Immature natural killer cell (primary cell): ENCODE measurements around the gene ST7L. TPM values are rescaled to one million over a fixed set of nuclear protein-coding genes. Genes with fewer than 3 reads are reported as not detected.

ENCODE experiments used
- DNase-seq, 3 donors: peaks; one replicate each; pipeline ENCODE4 v3.0.0; 2022; ENCODE audit warnings: mixed read lengths in 1 of 3
- H3K27ac Mint-ChIP-seq, 6 donors: one replicate each; pipeline ENCODE4 v1.8.0; 2020; ENCODE audit warnings: mixed read lengths in 6 of 6, mild to moderate bottlenecking in 5 of 6, inconsistent platforms in 4 of 6, moderate library complexity in 3 of 6
- H3K27me3 Mint-ChIP-seq, 3 donors: one replicate each; pipeline ENCODE4 v1.8.0; 2020 to 2021; ENCODE audit warnings: low read depth in 3 of 3, mild to moderate bottlenecking in 3 of 3, mixed read lengths in 3 of 3, moderate library complexity in 3 of 3, inconsistent platforms in 1 of 3
- H3K36me3 Mint-ChIP-seq, 3 donors: one replicate each; pipeline ENCODE4 v1.8.0; 2020; ENCODE audit warnings: mixed read lengths in 3 of 3, inconsistent platforms in 2 of 3, mild to moderate bottlenecking in 2 of 3
- H3K4me1 Mint-ChIP-seq, 2 donors: one replicate each; pipeline ENCODE4 v1.8.0; 2020; ENCODE audit warnings: inconsistent platforms in 2 of 2, mild to moderate bottlenecking in 2 of 2, mixed read lengths in 2 of 2, moderate library complexity in 1 of 2
- H3K4me3 Mint-ChIP-seq, 5 donors: one replicate each; pipeline ENCODE4 v1.8.0; 2020; ENCODE audit warnings: mild to moderate bottlenecking in 5 of 5, mixed read lengths in 5 of 5, inconsistent platforms in 3 of 5, moderate library complexity in 3 of 5
- H3K9me3 Mint-ChIP-seq, 6 donors: one replicate each; pipeline ENCODE4 v1.8.0; 2020; ENCODE audit warnings: mild to moderate bottlenecking in 6 of 6, mixed read lengths in 6 of 6, inconsistent platforms in 4 of 6, moderate library complexity in 3 of 6
- polyA plus RNA-seq, 3 donors: library from polyadenylated mRNA; unstranded; fragments of 300-500 nt; fragmentation: Illumina TruSeq; gene quantifications; one replicate each; pipeline ENCODE4 v1.2.3, GENCODE V29; 2021

The ST7L gene
- polyA plus RNA-seq, 3 donors from 2014 or later = 8.4 to 15.2 (median 11.4) TPM

GRCh38 chr1:112549590-112549989 lies 69.4 kb downstream of the ST7L start:
- peaks cover 4 to 18% (median 17%) of the 10 kb centered on the region in 3 donors for H3K36me3 Mint-ChIP-seq
- no peak overlapping the region for H3K4me3 Mint-ChIP-seq
- H3K9me3 Mint-ChIP-seq = no peaks in the 10 kb centered on the region
- no peak for DNase-seq
- no peak overlapping the region for H3K27ac Mint-ChIP-seq
- H3K27me3 Mint-ChIP-seq = no peaks in the 10 kb centered on the region
- H3K4me1 Mint-ChIP-seq = no peaks in the 10 kb centered on the region

- peaks cover 4 to 18% (median 17%) of the 10 kb centered on the region in 3 donors for H3K36me3 Mint-ChIP-seq
- H3K27me3 Mint-ChIP-seq = no peaks in the 10 kb centered on the region
- no peaks in the 10 kb centered on the region for H3K9me3 Mint-ChIP-seq
- H3K4me1 Mint-ChIP-seq = no peaks in the 10 kb centered on the region
- H3K27ac Mint-ChIP-seq = no peak overlapping the region
- no peak overlapping the region for H3K4me3 Mint-ChIP-seq
- no peak for DNase-seq
Observed at GRCh38 chr1:112548547-112548946, 70.4 kb downstream of the ST7L start.

DNA sequence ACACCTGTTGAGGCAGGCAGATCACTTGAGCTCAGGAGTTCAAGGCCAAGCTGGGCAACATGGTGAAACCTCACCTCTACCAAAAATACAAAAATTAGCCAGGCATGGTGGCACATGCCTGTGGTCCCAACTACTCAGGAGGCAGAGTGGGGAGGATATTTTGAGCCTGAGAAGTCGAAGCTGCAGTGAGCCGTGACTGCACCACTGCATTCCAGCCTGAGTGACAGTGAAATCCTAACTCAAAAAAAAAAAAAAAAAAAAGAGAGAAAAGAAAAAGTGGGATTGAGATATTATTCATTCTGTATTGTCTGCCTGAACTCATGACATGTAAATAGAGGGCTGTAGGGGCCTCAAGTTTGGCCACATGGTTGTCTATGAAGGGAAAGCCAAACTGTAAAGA lies 72.9 kb downstream of the ST7L start:
- no peak overlapping the region for H3K4me3 Mint-ChIP-seq
- H3K4me1 Mint-ChIP-seq = no peaks in the 10 kb centered on the region
- peak overlapping the region in 1 of 6 donors; percentile 42 for H3K27ac Mint-ChIP-seq
- no peaks in the 10 kb centered on the region for H3K27me3 Mint-ChIP-seq
- H3K36me3 Mint-ChIP-seq = peaks cover 4 to 26% (median 18%) of the 10 kb centered on the region in 3 donors
- DNase-seq = no peak
- H3K9me3 Mint-ChIP-seq = no peaks in the 10 kb centered on the region

DNA sequence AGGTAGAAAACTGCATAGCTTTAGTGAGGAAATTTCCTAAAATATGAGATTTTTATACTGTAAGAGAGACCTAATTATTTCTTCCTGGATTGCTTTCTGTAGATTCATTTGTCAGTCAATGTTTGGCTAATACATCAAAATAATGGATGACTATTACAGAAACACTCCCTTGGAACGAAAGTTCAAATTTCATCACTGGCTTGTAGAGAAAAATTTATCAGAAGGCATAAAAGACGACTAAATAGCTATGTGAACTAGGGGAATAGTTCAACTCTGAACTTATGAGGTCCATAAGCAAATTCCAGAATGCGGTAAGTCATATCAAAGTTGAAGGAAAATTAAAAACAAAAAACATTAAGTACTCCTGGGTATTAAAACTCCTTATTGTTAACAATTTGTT lies 74.2 kb downstream of the ST7L start:
- no peak overlapping the region for H3K27ac Mint-ChIP-seq
- no peaks in the 10 kb centered on the region for H3K4me1 Mint-ChIP-seq
- no peaks in the 10 kb centered on the region for H3K27me3 Mint-ChIP-seq
- DNase-seq = no peak
- H3K4me3 Mint-ChIP-seq = no peak overlapping the region
- peaks cover 7 to 32% (median 18%) of the 10 kb centered on the region in 3 donors for H3K36me3 Mint-ChIP-seq
- H3K9me3 Mint-ChIP-seq = no peaks in the 10 kb centered on the region

- H3K27ac Mint-ChIP-seq = no peak overlapping the region
- H3K36me3 Mint-ChIP-seq = peaks cover 5 to 27% (median 18%) of the 10 kb centered on the region in 3 donors
- H3K9me3 Mint-ChIP-seq = no peaks in the 10 kb centered on the region
- no peaks in the 10 kb centered on the region for H3K4me1 Mint-ChIP-seq
- no peaks in the 10 kb centered on the region for H3K27me3 Mint-ChIP-seq
- H3K4me3 Mint-ChIP-seq = no peak overlapping the region
- DNase-seq = no peak
Observed at GRCh38 chr1:112544011-112544688, 74.8 kb downstream of the ST7L start.

- no peak for DNase-seq
- H3K9me3 Mint-ChIP-seq = no peaks in the 10 kb centered on the region
- no peak overlapping the region for H3K27ac Mint-ChIP-seq
Observed at GRCh38 chr1:112542206-112542973, 76.6 kb downstream of the ST7L start.

GRCh38 chr1:112541299-112541698 lies 77.6 kb downstream of the ST7L start:
- Mint-ChIP-seq H3K27me3 (no peaks in the 10 kb centered on the region), H3K36me3 (peaks cover 5 to 26% (median 7%) of the 10 kb centered on the region in 3 donors), H3K4me1 (no peaks in the 10 kb centered on the region), H3K4me3 (no peak overlapping the region), H3K9me3 (no peaks in the 10 kb centered on the region), H3K27ac (no peak overlapping the region)
- no peak for DNase-seq

More at GRCh38 chr1:112542206-112542973, 76.6 kb downstream of the ST7L start:
- no peak overlapping the region for H3K4me3 Mint-ChIP-seq
- H3K4me1 Mint-ChIP-seq = no peaks in the 10 kb centered on the region
- peaks cover 5 to 26% (median 9%) of the 10 kb centered on the region in 3 donors for H3K36me3 Mint-ChIP-seq
- H3K27me3 Mint-ChIP-seq = no peaks in the 10 kb centered on the region

DNA sequence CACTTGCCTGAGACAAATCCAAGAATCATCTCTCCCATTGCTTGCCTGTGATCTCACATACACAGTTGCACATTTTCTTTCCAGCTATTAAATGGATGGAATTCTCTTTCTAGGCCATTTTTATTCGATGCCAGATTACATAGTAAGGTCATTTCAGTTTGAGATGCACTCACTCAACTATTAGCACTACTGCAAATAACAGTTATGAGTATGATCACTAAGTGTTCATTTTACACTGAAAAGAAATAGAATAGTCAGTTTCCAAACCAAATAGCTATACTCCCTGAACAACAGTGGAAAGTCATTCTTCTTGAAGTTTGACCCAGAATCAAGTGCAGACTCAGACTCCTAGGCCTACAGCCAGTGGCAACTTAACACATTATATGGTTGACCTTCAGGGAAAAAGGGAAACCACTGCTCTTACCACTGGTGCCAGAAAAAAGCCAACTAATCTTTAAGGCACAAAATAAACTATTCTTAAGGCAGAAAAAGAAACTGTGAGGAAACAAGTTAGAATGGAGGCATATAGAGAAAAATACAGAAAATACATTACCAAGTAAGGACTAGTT lies 78.6 kb downstream of the ST7L start:
- Mint-ChIP-seq H3K4me3 (no peak overlapping the region), H3K27ac (no peak overlapping the region), H3K36me3 (peaks cover 5 to 22% (median 5%) of the 10 kb centered on the region in 3 donors), H3K27me3 (no peaks in the 10 kb centered on the region), H3K4me1 (no peaks in the 10 kb centered on the region), H3K9me3 (no peaks in the 10 kb centered on the region)
- DNase-seq = no peak

DNA sequence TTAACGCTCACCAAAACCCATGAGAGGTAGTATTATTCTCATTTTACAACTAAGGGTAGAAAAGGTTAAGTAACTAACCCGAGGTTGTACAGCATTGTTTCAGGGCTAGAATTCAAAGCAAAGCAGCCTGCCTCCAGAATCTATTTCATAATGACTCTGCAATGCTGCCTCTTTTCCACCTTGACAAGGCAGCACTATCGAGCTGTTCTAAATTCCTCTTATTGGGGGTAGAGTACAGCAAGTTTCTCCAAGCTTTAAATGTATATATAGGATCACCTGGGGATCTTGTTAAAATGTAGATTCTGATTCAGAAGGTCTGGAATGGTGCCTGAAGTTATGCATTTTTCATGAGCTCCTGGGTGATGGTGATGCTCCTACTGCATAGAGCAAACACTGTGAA lies 80.1 kb downstream of the ST7L start:
- Mint-ChIP-seq H3K27me3 (no peaks in the 10 kb centered on the region), H3K9me3 (no peaks in the 10 kb centered on the region), H3K4me1 (no peaks in the 10 kb centered on the region), H3K36me3 (peaks cover 5 to 24% (median 5%) of the 10 kb centered on the region in 3 donors), H3K27ac (no peak overlapping the region), H3K4me3 (no peak overlapping the region)
- no peak for DNase-seq

DNA sequence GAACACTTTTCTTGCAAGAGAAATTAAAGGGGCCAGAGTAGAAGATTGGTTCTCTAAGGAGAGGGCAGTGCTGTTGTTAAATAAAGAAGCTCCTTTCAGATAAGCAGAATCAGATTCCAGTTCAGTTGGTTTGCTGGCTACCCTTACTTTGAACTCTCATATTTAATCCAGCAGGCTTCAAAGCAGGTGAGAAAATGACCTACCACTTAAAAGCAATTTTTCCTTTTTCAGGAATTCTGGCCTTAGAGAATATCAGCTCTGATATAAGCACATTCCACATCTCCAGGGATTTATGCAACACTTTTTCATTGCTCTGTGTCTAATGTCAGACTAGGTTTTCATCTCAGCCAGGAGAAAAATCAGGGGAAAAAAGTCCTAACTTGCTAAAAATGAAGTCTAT lies 81.5 kb downstream of the ST7L start:
- H3K4me1 Mint-ChIP-seq = no peaks in the 10 kb centered on the region
- no peaks in the 10 kb centered on the region for H3K27me3 Mint-ChIP-seq
- DNase-seq = no peak
- no peak overlapping the region for H3K27ac Mint-ChIP-seq
- H3K9me3 Mint-ChIP-seq = no peaks in the 10 kb centered on the region
- H3K4me3 Mint-ChIP-seq = no peak overlapping the region
- peaks cover 5 to 27% (median 10%) of the 10 kb centered on the region in 3 donors for H3K36me3 Mint-ChIP-seq

DNA sequence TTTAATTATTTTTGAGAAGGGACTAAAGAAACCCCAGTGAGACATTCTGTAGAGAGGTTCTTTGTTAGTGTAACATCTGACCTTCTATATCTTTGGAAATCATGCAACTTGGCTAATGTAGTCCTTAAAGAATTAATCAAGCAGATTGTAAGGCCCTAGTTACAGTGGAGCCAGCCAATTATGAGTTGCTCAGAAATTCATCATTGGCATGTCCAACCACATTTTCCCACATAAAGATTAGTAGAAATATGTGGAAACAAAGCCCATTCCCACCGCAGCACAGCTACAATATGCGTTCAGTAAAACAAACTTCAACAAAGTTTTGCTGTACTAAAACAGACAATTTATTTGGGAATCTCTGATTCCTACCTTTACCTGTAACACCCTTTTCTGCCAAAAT lies 82.4 kb downstream of the ST7L start:
- H3K27me3 Mint-ChIP-seq = no peaks in the 10 kb centered on the region
- no peaks in the 10 kb centered on the region for H3K4me1 Mint-ChIP-seq
- H3K27ac Mint-ChIP-seq = no peak overlapping the region
- no peak overlapping the region for H3K4me3 Mint-ChIP-seq
- no peak for DNase-seq
- peaks cover 5 to 23% (median 11%) of the 10 kb centered on the region in 3 donors for H3K36me3 Mint-ChIP-seq
- no peaks in the 10 kb centered on the region for H3K9me3 Mint-ChIP-seq

- DNase-seq = no peak
- H3K4me1 Mint-ChIP-seq = no peaks in the 10 kb centered on the region
- no peak overlapping the region for H3K4me3 Mint-ChIP-seq
- no peaks in the 10 kb centered on the region for H3K27me3 Mint-ChIP-seq
- no peaks in the 10 kb centered on the region for H3K9me3 Mint-ChIP-seq
- H3K27ac Mint-ChIP-seq = no peak overlapping the region
- H3K36me3 Mint-ChIP-seq = peaks cover 0 to 19% (median 5%) of the 10 kb centered on the region in 3 donors
Observed at GRCh38 chr1:112533029-112533428, 85.9 kb downstream of the ST7L start.

DNA sequence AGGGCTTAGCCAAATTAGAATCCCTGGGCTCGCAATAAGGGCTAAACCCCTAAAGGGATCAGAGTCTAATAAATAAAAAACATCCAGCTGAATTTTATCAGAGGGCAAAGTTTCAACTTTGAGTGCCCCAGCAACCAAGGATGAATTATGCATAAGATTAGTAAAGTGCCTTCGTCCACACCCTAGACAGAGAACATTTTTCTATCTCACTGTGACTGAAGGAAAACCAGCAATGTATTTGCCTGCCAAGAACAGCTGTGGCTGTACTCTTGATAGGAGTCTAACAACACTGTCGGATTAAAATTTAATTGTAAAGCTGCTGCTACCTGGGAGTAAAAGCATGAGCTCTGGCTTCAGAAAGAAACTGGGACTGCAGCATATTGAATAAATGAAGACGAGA lies 86.9 kb downstream of the ST7L start:
- H3K27ac Mint-ChIP-seq = no peak overlapping the region
- peaks cover 7 to 29% (median 13%) of the 10 kb centered on the region in 3 donors for H3K36me3 Mint-ChIP-seq
- DNase-seq = no peak
- no peaks in the 10 kb centered on the region for H3K27me3 Mint-ChIP-seq
- no peaks in the 10 kb centered on the region for H3K9me3 Mint-ChIP-seq
- no peaks in the 10 kb centered on the region for H3K4me1 Mint-ChIP-seq
- no peak overlapping the region for H3K4me3 Mint-ChIP-seq

- H3K27ac Mint-ChIP-seq = no peak overlapping the region
- peaks cover 11 to 38% (median 17%) of the 10 kb centered on the region in 3 donors for H3K36me3 Mint-ChIP-seq
- no peak for DNase-seq
- H3K27me3 Mint-ChIP-seq = no peaks in the 10 kb centered on the region
- no peak overlapping the region for H3K4me3 Mint-ChIP-seq
- no peaks in the 10 kb centered on the region for H3K9me3 Mint-ChIP-seq
- H3K4me1 Mint-ChIP-seq = no peaks in the 10 kb centered on the region
Observed at GRCh38 chr1:112530832-112531231, 88.1 kb downstream of the ST7L start.
